NB4 (cell line): ENCODE results near the gene MYLK.

ENCODE experiments used
- CTCF ChIP-seq: IDR thresholded peaks from one replicate; pipeline ENCODE4 v1.5.1; 2012; ENCODE audit warnings: low read depth, low read length
- MAX ChIP-seq: IDR thresholded peaks from 2 replicates; pipeline ENCODE4 v1.6.1; 2011; ENCODE audit warnings: low read depth, low read length
- MYC ChIP-seq: IDR thresholded peaks from 2 replicates; pipeline ENCODE4 v1.6.1; 2011; ENCODE audit warnings: low read depth, low read length
- POLR2A ChIP-seq: IDR thresholded peaks from 2 replicates; pipeline ENCODE4 v1.6.1; 2011; ENCODE audit warnings: mild to moderate bottlenecking; ENCODE audit not compliant: insufficient read length; ENCODE audit errors: extremely low read depth

GRCh38 chr3:123568034-123568433, 316.1 kb downstream of the MYLK start:
- TF ChIP-seq CTCF: no peak
- TF ChIP-seq MAX: no peak
- TF ChIP-seq POLR2A: no peak
- TF ChIP-seq MYC: no peak
